NCI-H1092 (cell line): ENCODE results near the gene ANXA11.

ENCODE experiments used
- DNase-seq: peaks from one replicate; lab custom pipeline; 2025; lab: John Stamatoyannopoulos, UW

ANXA11 gene

DNA sequence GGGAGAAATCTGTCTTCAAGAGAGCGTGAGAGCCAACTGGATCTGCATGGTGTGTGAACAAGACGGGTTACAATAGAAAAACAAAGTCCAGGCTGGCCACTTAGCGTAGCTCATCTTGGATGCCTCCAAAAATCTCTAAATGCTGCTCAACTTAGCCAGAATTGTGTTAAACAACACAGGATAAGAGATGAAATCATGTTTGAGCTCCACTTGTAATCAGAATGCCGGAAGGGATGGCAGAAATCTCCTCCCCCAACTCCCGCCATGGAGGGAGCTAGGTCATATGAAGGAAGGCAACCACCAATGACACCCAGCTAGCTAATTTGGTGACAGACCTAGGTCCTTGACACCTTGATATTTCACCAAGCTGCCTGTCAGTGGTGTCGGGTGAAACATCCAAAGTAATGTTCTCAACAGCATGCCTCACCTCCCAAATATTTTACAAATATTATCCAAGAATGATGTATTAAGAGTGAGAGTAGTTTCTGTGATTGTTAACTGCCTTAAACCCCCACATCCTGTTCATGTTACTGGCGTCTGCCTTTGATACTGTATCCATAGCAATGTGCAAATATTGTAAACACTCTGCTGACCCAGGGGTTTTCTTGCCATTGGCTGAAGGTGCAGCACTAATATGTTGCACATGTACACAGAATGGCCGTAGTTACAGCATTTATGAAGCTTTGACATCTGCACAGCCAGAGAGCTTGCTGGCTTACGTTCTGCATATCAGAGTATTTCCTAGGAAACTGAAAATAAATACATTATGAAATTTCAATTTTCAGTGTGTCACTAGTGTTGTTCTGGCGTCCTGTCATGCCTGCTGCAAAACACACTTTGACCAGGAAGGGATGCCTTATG lies 101.0 kb downstream of the ANXA11 start:
- no peak for DNase-seq
